Hematopoietic multipotent progenitor cell treated with erythropoietin and hydrocortisone succinate and interleukin-3 and kit ligand, for 15 days (in vitro differentiated cells): ENCODE results near the gene CCDC154.

ENCODE experiments used
- DNase-seq: peaks from one replicate; pipeline ENCODE4 v3.0.0-alpha.2; 2015; ENCODE audit warnings: low spot score

CCDC154 gene

GRCh38 chr16:1416521-1416941 is 27.8 kb downstream of the CCDC154 start:
- DNase-seq = no peak

- DNase-seq = peak; percentile 54
Measured at GRCh38 chr16:1414532-1415260, 29.7 kb downstream of the CCDC154 start, which contains the start of gene UNKL. UNKL (minus strand) TSS chr16:1414704; CDS start chr16:1414691, 13 bp downstream.

- peak; percentile 74 for DNase-seq
Measured at GRCh38 chr16:1413684-1414531, 30.4 kb downstream of the CCDC154 start.

GRCh38 chr16:1412847-1413246 is 31.5 kb downstream of the CCDC154 start:
- no peak for DNase-seq

GRCh38 chr16:1408171-1408837 is 36.1 kb downstream of the CCDC154 start:
- peak; percentile 86 for DNase-seq

- no peak for DNase-seq
Measured at GRCh38 chr16:1407753-1408152, 36.6 kb downstream of the CCDC154 start.

- DNase-seq = no peak
Measured at GRCh38 chr16:1403733-1404132, 40.6 kb downstream of the CCDC154 start.

GRCh38 chr16:1403036-1403435 is 41.3 kb downstream of the CCDC154 start:
- no peak for DNase-seq

- DNase-seq = no peak
Measured at GRCh38 chr16:1401758-1402154, 42.6 kb downstream of the CCDC154 start.

- no peak for DNase-seq
Measured at GRCh38 chr16:1401061-1401757, 43.1 kb downstream of the CCDC154 start.

GRCh38 chr16:1398826-1399581 is 45.4 kb downstream of the CCDC154 start:
- no peak for DNase-seq

GRCh38 chr16:1398351-1398750 is 46.0 kb downstream of the CCDC154 start:
- DNase-seq = no peak

GRCh38 chr16:1397779-1398178 is 46.6 kb downstream of the CCDC154 start:
- DNase-seq = no peak

GRCh38 chr16:1395444-1396031 is 48.8 kb downstream of the CCDC154 start:
- DNase-seq = no peak

- DNase-seq = no peak
Measured at GRCh38 chr16:1394367-1394951, 49.9 kb downstream of the CCDC154 start.

GRCh38 chr16:1393613-1394176 is 50.7 kb downstream of the CCDC154 start:
- no peak for DNase-seq

GRCh38 chr16:1392826-1393225 is 51.5 kb downstream of the CCDC154 start:
- no peak for DNase-seq

GRCh38 chr16:1390239-1390779 is 54.0 kb downstream of the CCDC154 start:
- no peak for DNase-seq

GRCh38 chr16:1389762-1390161 is 54.6 kb downstream of the CCDC154 start:
- no peak for DNase-seq

- no peak for DNase-seq
Measured at GRCh38 chr16:1387331-1387730, 57.0 kb downstream of the CCDC154 start.
